RWPE1 (cell line): ENCODE results near the gene SCGB2A2.

Experiments used
- CTCF ChIA-PET: fragments of 350-600 bp; sonication (Branson Sonifier 250); formaldehyde crosslinking; extraction: SDS; loops from one replicate; lab custom pipeline; 2021; lab: Yijun Ruan, JAX
- POLR2A ChIA-PET: fragments of 400-600 bp; formaldehyde crosslinking; extraction: SDS; loops from one replicate; lab custom pipeline; 2020; ENCODE audit warnings: antibody characterized with exemption; ENCODE audit not compliant: low non-redundant PET; lab: Yijun Ruan, JAX
- DNase-seq: peaks from one replicate; pipeline ENCODE4 v3.0.0; 2012; ENCODE audit warnings: low spot score
- H3K27ac ChIP-seq: fragments of 450-650 bp; 2 replicates; pipeline ENCODE4 v1.5.1; 2017
- CTCF ChIP-seq: fragments of 450-650 bp; conservative IDR thresholded peaks from 2 replicates; pipeline ENCODE4 v1.5.1; 2017; ENCODE audit warnings: low read depth, mild to moderate bottlenecking

SCGB2A2 gene

GRCh38 chr11:62256281-62256680, 13.7 kb upstream of the SCGB2A2 start:
- CTCF ChIA-PET: no interaction called here
- TF ChIP-seq CTCF: no peak

GRCh38 chr11:62260261-62260953, 9.6 kb upstream of the SCGB2A2 start:
- POLR2A ChIA-PET: no interaction called here
- no peak overlapping the region for H3K27ac ChIP-seq
- CTCF ChIA-PET: no interaction called here
- no peak for DNase-seq
- TF ChIP-seq CTCF: no peak

More at GRCh38 chr11:62256281-62256680, 13.7 kb upstream of the SCGB2A2 start:
- POLR2A ChIA-PET: no interaction called here
- peak; percentile 17 for DNase-seq
- no peak overlapping the region for H3K27ac ChIP-seq

DNA sequence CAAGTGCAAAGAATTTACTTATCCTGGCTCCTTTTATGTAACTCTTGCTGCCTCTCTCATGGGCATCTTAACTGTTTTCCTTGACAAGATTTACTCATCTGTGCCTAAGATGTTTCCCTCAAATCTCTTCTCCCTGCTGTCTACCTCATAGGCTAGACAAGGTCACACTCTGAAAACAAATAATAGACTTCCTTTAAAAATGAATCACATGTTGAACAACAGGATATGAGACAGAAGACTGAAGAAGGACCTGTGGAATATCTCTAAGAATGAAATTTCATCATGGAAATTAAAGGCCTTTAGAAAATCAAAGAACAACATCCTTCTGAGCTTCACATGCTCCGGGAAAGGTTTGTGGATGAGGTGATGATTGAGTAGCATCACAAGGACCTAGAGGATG, 6.0 kb upstream of the SCGB2A2 start:
- TF ChIP-seq CTCF: no peak
- no peak overlapping the region for H3K27ac ChIP-seq
- DNase-seq: no peak
- POLR2A ChIA-PET: no interaction called here
- CTCF ChIA-PET: interaction anchor here (0.7 kb wide), 1 partner anchor 159 kb away, joined by 3 read pairs; no protein-coding TSS in a partner anchor

DNA sequence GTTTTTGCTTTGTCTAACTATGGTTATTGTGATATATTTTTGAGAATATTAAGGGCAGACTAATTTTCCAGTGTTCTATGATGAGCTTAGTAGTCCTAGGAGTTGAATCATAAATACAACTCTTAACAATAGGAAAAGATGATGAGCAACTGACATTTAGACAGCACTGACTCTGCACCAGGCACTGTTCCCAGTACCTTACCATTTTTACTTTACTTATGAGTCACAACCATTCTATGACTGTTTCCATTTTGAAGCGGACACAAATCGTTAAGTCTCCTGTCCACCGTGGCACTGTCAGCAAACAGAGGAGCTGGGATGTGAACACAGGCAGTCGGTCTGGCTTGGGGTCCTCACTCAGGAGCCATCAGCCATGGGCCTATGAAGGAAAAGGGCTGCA, 3.4 kb upstream of the SCGB2A2 start:
- POLR2A ChIA-PET: no interaction called here
- CTCF ChIA-PET: interaction anchor here (0.6 kb wide), 3 partner anchors 19 to 282 kb away, joined by 3 to 4 read pairs (median 3); no protein-coding TSS in a partner anchor

DNA sequence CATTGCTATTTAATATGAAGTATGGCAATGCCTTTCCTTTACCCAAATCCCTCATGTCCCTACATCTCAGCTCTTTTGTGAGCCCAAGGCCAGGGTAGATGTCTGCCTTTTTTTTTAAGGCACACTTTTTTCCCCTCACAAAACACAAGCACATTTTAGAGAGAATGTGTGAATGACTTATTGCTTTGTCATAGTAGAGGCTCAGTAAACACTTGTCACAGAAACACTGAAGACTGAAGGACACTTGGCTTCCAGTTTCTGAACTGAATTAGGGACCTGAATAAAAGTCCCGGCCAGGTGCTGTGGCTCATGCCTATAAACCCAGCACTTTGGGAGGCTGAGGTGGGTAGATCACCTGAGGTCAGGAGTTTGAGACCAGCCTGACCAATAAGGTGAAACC, 2.9 kb upstream of the SCGB2A2 start:
- ChIA-PET CTCF (interaction anchor here (0.6 kb wide), 3 partner anchors 19 to 281 kb away, joined by 3 to 4 read pairs (median 3); no protein-coding TSS in a partner anchor), POLR2A (no interaction called here)
- no peak overlapping the region for H3K27ac ChIP-seq
- TF ChIP-seq CTCF: no peak
- no peak for DNase-seq

More for the DNA sequence above, 3.4 kb upstream of the SCGB2A2 start:
- no peak overlapping the region for H3K27ac ChIP-seq
- DNase-seq: peak; percentile 44
- no peak for TF ChIP-seq CTCF

DNA sequence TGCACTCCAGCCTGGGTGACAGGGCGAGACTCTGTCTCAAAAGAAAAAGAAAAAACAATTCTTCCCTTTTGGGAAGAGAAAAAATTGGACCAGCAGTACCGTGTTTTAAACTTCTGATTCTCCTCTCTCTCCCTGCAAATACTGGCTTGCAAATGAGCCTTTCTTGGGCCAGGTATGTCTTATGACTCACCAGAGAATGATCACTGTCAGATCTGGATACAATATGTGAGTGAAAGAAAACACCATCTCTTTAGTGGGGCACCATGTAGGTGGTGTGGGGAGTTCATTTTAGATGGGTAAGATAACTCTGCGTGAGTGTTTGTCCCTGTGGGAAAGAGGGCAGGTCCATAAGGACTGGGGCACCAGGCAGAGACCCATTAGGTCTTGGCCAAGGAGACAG, 2.4 kb upstream of the SCGB2A2 start:
- no peak overlapping the region for H3K27ac ChIP-seq
- POLR2A ChIA-PET: no interaction called here
- DNase-seq: no peak
- CTCF ChIA-PET: no interaction called here
- TF ChIP-seq CTCF: no peak
